CD14-positive monocyte (primary cell): Measurements from ENCODE around the gene AKR1D1. TPM values are rescaled to one million over a fixed set of nuclear protein-coding genes. Genes with fewer than 3 reads are reported as not detected.

Experiments used
- DNase-seq, 3 donors: peaks; one replicate each; pipeline ENCODE4 v3.0.0-alpha.2; 2011 to 2022
- H2AFZ ChIP-seq: 2 replicates; pipeline ENCODE4 v1.6.0; 2012; ENCODE audit warnings: mild to moderate bottlenecking, low read depth, low read length, inconsistent platforms; ENCODE audit not compliant: insufficient read depth, poor library complexity, severe bottlenecking
- H3K27ac ChIP-seq, 2 donors: 1 replicate in 1 of 2; 2 replicates in 1 of 2; pipeline ENCODE4 v1.5.1; 2012 to 2013; ENCODE audit warnings: low read length in 2 of 2, control low read depth in 1 of 2, inconsistent platforms in 1 of 2, low read depth in 1 of 2, mild to moderate bottlenecking in 1 of 2
- H3K27me3 ChIP-seq, 2 donors: one replicate each; pipeline versions ENCODE4 v1.6.0 to v1.6.1; 2011 to 2013; ENCODE audit warnings: low read length in 2 of 2; ENCODE audit not compliant: control insufficient read depth in 2 of 2, insufficient read depth in 2 of 2
- H3K36me3 ChIP-seq, 2 donors: replicated peaks in 1 of 2; 1 replicate in 1 of 2; 2 replicates in 1 of 2; pipeline versions ENCODE4 v1.5.1 to v1.6.1; 2012 to 2013; ENCODE audit warnings: low read length in 2 of 2, control low read depth in 1 of 2, inconsistent platforms in 1 of 2, mild to moderate bottlenecking in 1 of 2; ENCODE audit not compliant: insufficient read depth in 2 of 2, control insufficient read depth in 1 of 2
- H3K4me1 ChIP-seq, 2 donors: 1 replicate in 1 of 2; 2 replicates in 1 of 2; pipeline versions ENCODE4 v1.5.1 to v1.6.1; 2012 to 2013; ENCODE audit warnings: low read length in 2 of 2, control low read depth in 1 of 2, inconsistent platforms in 1 of 2, mild to moderate bottlenecking in 1 of 2, moderate library complexity in 1 of 2; ENCODE audit not compliant: insufficient read depth in 2 of 2, control insufficient read depth in 1 of 2
- H3K4me2 ChIP-seq: replicated peaks from 2 replicates; pipeline ENCODE3; 2012; ENCODE audit warnings: low read length, moderate library complexity, mild to moderate bottlenecking; ENCODE audit not compliant: poor library complexity, severe bottlenecking; ENCODE audit errors: extremely low read depth
- H3K4me3 ChIP-seq, 3 experiments: fragments of 200-600 bp in 1 of 3; sonication (generic) in 1 of 3; replicated peaks in 1 of 3; 1 replicate in 2 of 3; 2 replicates in 1 of 3; pipeline ENCODE4 v1.5.1; 2011 to 2013; ENCODE audit warnings: low read length in 3 of 3, mild to moderate bottlenecking in 3 of 3, control low read depth in 2 of 3, low read depth in 2 of 3, inconsistent platforms in 1 of 3, moderate library complexity in 1 of 3
- H3K79me2 ChIP-seq: 2 replicates; pipeline ENCODE4 v1.6.0; 2012; ENCODE audit warnings: mild to moderate bottlenecking, control low read depth, inconsistent platforms, low read length, moderate library complexity; ENCODE audit not compliant: insufficient read depth
- H3K9ac ChIP-seq: 2 replicates; pipeline ENCODE4 v1.6.0; 2017; ENCODE audit warnings: low read length, mild to moderate bottlenecking; ENCODE audit not compliant: insufficient read depth, poor library complexity, severe bottlenecking
- H3K9me3 ChIP-seq, 2 donors: replicated peaks in 1 of 2; 1 replicate in 1 of 2; 2 replicates in 1 of 2; pipeline versions ENCODE4 v1.5.1 to v1.6.1; 2012 to 2013; ENCODE audit warnings: low read length in 2 of 2, control low read depth in 1 of 2; ENCODE audit not compliant: control insufficient read depth in 1 of 2, insufficient read depth in 1 of 2
- H4K20me1 ChIP-seq: 2 replicates; pipeline ENCODE4 v1.6.0; 2012; ENCODE audit warnings: mild to moderate bottlenecking, low read length, control low read depth, moderate library complexity; ENCODE audit not compliant: insufficient read depth
- H3K27ac Mint-ChIP-seq, 7 donors: one replicate each; pipeline ENCODE4 v1.8.0; 2020; ENCODE audit warnings: mild to moderate bottlenecking in 7 of 7, mixed read lengths in 7 of 7, moderate library complexity in 6 of 7, inconsistent platforms in 2 of 7
- H3K27me3 Mint-ChIP-seq, 3 donors: one replicate each; pipeline ENCODE4 v1.8.0; 2021 to 2022; ENCODE audit warnings: low read depth in 3 of 3, mild to moderate bottlenecking in 3 of 3, mixed read lengths in 3 of 3, moderate library complexity in 3 of 3, inconsistent platforms in 1 of 3
- H3K36me3 Mint-ChIP-seq, 2 donors: one replicate each; pipeline ENCODE4 v1.8.0; 2020; ENCODE audit warnings: mixed read lengths in 2 of 2, inconsistent platforms in 1 of 2, mild to moderate bottlenecking in 1 of 2
- H3K4me1 Mint-ChIP-seq: one replicate; pipeline ENCODE4 v1.8.0; 2020; ENCODE audit warnings: mild to moderate bottlenecking, mixed read lengths
- H3K4me3 Mint-ChIP-seq, 2 donors: one replicate each; pipeline ENCODE4 v1.8.0; 2020; ENCODE audit warnings: mild to moderate bottlenecking in 2 of 2, mixed read lengths in 2 of 2, moderate library complexity in 1 of 2
- H3K9me3 Mint-ChIP-seq, 7 donors: one replicate each; pipeline ENCODE4 v1.8.0; 2020 to 2022; ENCODE audit warnings: mixed read lengths in 7 of 7, mild to moderate bottlenecking in 6 of 7, moderate library complexity in 6 of 7, inconsistent platforms in 2 of 7
- CTCF ChIP-seq: fragments of 200-600 bp; IDR thresholded peaks from one replicate; pipeline ENCODE4 v1.8.0; 2022; ENCODE audit warnings: antibody characterized with exemption, mild to moderate bottlenecking
- WGBS: methylation state at CpG from one replicate; pipeline ENCODE4 v1.1.5; 2013; ENCODE audit warnings: missing lambda C conversion rate; ENCODE audit not compliant: insufficient coverage; 5-methylcytosine and 5-hydroxymethylcytosine counted together
- intact Hi-C, 2 donors: fragments of 100-400 bp; cut with micrococcal nuclease; formaldehyde crosslinking; loops; one replicate each; pipeline versions ENCODE4 v1.15.0 to v1.15.1; 2023
- polyA plus RNA-seq, 3 donors: library from polyadenylated mRNA; depleted of rRNA in 1 of 3; unstranded in 2 of 3; stranded (reverse) in 1 of 3; fragments of 300-500 nt in 2 of 3; fragments of >200 nt in 1 of 3; fragmentation: Illumina TruSeq in 2 of 3; gene quantifications; 1 replicate in 2 of 3; 2 replicates in 1 of 3; pipeline ENCODE4 v1.2.3, GENCODE V29; 2012 to 2021

The AKR1D1 gene
- polyA plus RNA-seq, 3 donors: not detected

DNA sequence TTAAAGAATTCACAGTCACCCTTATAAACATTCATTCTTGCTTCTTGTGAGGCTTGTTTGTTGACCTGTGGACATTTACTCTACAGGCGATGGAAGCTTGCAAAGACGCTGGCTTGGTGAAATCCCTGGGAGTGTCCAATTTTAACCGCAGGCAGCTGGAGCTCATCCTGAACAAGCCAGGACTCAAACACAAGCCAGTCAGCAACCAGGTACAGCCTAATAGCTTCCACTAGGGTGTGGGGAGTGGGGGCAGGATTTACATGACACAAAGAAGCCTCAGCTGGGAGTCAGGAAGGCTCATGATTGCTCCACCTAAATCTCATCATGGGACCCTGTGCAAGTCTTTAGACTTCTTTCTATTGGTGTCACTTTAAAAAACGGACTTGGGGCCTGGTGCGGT, 29.0 kb downstream of the AKR1D1 start:
- no peaks in the 10 kb centered on the region for H3K9me3 ChIP-seq
- H3K4me3 Mint-ChIP-seq: no peak overlapping the region
- H3K4me2 ChIP-seq: no peak overlapping the region
- TF ChIP-seq CTCF: no peak
- no peaks in the 10 kb centered on the region for H4K20me1 ChIP-seq
- H3K36me3 Mint-ChIP-seq: no peaks in the 10 kb centered on the region
- H3K27ac Mint-ChIP-seq: peak overlapping the region in 1 of 7 donors; percentile 23
- no peak overlapping the region for H3K4me3 ChIP-seq
- H2AFZ ChIP-seq: no peak overlapping the region
- no peaks in the 10 kb centered on the region for H3K4me1 ChIP-seq
- no peak for DNase-seq
- H3K27ac ChIP-seq: no peak overlapping the region
- no peaks in the 10 kb centered on the region for H3K4me1 Mint-ChIP-seq
- peaks cover 0 to 6% (median 2%) of the 10 kb centered on the region in 7 donors for H3K9me3 Mint-ChIP-seq
- peaks cover 0 to 5% (median 2%) of the 10 kb centered on the region in 3 donors for H3K27me3 Mint-ChIP-seq
- intact Hi-C loops: no loop called here
- 99% methylated on average over 4 of the region's 5 CpGs for WGBS
- H3K36me3 ChIP-seq: no peaks in the 10 kb centered on the region
- H3K27me3 ChIP-seq: no peaks in the 10 kb centered on the region
- H3K9ac ChIP-seq: no peak overlapping the region
- no peaks in the 10 kb centered on the region for H3K79me2 ChIP-seq

DNA sequence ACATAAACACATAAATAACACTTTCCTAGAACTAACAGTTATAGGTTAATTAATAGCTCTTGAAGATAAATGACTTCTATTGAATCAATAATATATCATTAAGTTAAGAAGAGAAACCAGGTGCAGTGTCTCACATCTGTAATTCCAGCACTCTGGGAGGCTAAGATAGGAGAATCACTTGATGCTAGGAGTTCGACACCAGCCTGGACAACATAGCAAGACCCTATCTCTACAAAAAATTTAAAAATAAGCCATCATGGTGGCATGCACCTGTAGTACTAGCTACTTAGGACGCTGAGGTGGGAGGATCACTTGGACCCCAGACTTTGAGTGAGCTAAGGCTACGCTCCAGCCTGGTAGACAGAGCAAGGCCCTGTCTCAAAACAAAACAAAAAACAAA, 38.8 kb downstream of the AKR1D1 start:
- intact Hi-C loops: no loop called here
- no peaks in the 10 kb centered on the region for H3K36me3 Mint-ChIP-seq
- Histone ChIP-seq H4K20me1 (no peaks in the 10 kb centered on the region), H2AFZ (no peak overlapping the region), H3K36me3 (no peaks in the 10 kb centered on the region), H3K79me2 (no peaks in the 10 kb centered on the region), H3K27me3 (no peaks in the 10 kb centered on the region), H3K9me3 (peaks cover 0 to 3% of the 10 kb centered on the region in 2 donors), H3K9ac (no peak overlapping the region), H3K4me2 (no peak overlapping the region), H3K27ac (no peak overlapping the region), H3K4me3 (no peak overlapping the region), H3K4me1 (no peaks in the 10 kb centered on the region)
- TF ChIP-seq CTCF: no peak
- peaks cover 7% of the 10 kb centered on the region for H3K4me1 Mint-ChIP-seq
- peaks cover 0 to 6% (median 2%) of the 10 kb centered on the region in 3 donors for H3K27me3 Mint-ChIP-seq
- H3K9me3 Mint-ChIP-seq: peaks cover 5 to 12% (median 7%) of the 10 kb centered on the region in 7 donors
- H3K4me3 Mint-ChIP-seq: no peak overlapping the region
- no peak for DNase-seq
- H3K27ac Mint-ChIP-seq: no peak overlapping the region
- no CpG with 5 or more reads among the region's 3 CpGs for WGBS
